ENCODE results near the gene WNT7A.

WNT7A gene

GRCh38 chr3:13840456-13840855 lies 39.4 kb downstream of the WNT7A start:
- FAIRE-seq, result no peak

GRCh38 chr3:13839726-13840340 lies 40.0 kb downstream of the WNT7A start:
- FAIRE-seq, result no peak
- no peak for TF ChIP-seq CTCF (IDR thresholded peaks at IDR 0.05; ENCODE audit: insufficient read depth, missing control alignments)
- DNase-seq (ENCODE audit: insufficient read length, low spot score), result no peak

More at GRCh38 chr3:13840456-13840855, 39.4 kb downstream of the WNT7A start:
- TF ChIP-seq CTCF (IDR thresholded peaks at IDR 0.05; ENCODE audit: insufficient read depth, missing control alignments), result no peak
- DNase-seq (ENCODE audit: insufficient read length, low spot score), result no peak

DNA sequence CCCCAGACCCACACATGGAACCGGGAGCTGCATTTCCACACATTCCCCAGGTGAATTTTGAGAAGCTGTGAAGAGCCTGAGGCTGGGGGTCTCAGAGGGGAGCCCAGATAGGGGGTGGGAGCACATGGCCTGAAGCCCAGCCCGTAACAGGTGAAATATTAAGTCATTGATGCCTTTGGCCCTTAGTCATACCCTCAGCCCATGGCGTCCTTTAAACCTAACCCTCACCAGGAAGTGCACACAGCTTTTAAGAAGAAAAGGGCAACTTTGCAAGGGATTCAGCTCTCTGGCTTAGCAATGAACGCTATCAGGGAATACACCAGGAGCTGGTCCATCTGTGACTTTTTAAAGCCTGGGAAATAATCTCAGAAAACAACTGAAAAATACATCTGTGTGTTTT lies 40.6 kb downstream of the WNT7A start:
- no peak for FAIRE-seq
- no peak for DNase-seq (ENCODE audit: insufficient read length, low spot score)
- no peak for TF ChIP-seq CTCF (IDR thresholded peaks at IDR 0.05; ENCODE audit: insufficient read depth, missing control alignments)

DNA sequence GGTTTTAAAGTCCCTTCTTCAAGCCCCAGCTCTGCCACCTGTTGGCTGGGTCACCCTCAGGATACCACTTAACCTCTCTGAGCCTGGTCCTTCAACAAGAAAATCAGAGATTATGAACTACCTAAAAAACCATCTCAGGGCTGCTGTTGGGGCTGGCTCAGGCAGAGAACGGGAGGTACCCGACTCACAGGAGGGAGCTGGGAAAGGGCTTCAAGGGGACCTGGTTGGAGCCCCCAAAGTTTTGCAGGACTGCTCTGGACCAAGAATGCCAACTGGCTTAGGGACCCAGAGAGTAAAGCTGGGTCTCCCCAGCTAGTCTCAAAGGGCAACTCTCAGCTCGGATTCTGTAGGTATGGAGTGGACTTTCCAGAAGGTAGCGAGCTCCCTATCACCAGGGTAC lies 41.5 kb downstream of the WNT7A start:
- FAIRE-seq, result no peak
- no peak for DNase-seq (ENCODE audit: insufficient read length, low spot score)
- no peak for TF ChIP-seq CTCF (IDR thresholded peaks at IDR 0.05; ENCODE audit: insufficient read depth, missing control alignments)

DNA sequence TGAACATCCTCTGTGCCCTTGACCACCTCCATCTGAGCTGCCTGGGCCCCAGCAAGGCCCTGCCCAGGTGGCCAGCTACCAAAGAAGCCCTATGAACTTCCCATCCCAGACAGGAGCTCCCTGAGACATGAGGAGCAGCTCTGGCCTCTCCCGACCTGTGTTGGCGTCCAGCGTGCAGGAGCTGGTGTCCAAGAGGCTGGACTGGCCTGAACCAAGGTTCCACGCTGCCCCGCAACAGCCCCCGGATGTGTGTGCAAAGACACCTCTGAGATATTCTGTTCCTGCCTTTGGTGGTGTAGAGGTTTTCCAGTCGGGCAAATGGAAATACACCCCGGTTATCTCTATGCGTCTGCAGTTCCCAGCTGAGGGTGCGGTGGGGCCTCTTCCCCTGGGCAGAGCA lies 42.1 kb downstream of the WNT7A start:
- DNase-seq (ENCODE audit: insufficient read length, low spot score) (no peak), FAIRE-seq (no peak)
- no peak for TF ChIP-seq CTCF (IDR thresholded peaks at IDR 0.05; ENCODE audit: insufficient read depth, missing control alignments)

DNA sequence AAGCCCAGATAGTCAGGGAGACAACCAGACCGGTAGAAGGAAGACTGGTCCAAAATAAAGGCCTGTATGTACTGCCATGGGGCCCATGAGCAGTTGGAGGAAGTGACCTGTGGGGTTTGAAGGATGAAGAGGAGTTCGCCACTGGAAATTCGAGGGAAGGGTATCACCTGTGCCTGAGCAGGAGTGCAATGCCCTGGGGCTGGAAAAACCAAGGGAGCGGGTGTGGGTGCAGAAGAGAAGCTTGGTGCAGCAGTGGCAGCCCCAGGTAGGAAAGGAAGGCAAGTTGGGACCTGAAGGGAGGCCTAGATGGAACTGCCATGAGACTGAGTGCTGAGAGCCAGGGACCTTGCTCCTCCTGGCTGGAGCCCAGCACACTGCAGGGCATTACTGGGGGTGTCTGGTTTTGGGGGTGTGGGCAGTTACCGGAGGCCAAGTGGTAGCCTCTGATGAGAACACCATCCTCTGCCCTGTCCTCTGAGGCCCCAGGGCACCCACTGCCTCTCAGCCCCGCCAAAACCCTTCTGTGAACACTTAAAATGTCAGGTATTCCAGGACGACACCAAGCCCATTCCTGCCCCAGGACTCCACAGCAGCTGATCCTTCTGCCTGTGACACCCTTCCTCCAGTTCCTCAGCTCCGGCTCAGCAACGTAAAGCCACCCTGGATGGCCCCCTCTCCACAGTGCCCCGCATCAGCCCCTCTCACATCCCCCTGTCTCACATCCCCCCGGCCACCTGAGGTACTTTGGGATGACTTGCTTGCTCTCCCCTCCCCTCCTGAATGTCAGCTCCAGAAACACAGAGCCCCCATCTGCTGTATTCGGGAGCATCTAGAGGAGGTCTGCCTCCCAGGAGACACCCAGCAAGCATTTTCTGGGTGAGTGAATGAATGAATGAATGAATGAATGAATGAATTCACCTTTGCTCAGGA lies 42.9 kb downstream of the WNT7A start:
- FAIRE-seq (no peak), DNase-seq (ENCODE audit: insufficient read length, low spot score) (no peak)

More for the DNA sequence above, 42.9 kb downstream of the WNT7A start:
- TF ChIP-seq CTCF (IDR thresholded peaks at IDR 0.05; ENCODE audit: insufficient read depth, missing control alignments), result no peak

Data from D721Med (cell line).